Thymus (tissue), 11 donors: ENCODE measurements around the gene NEK7. TPM values are rescaled to one million over a fixed set of nuclear protein-coding genes. Genes with fewer than 3 reads are reported as not detected.
A peak's percentile ranks its signal among the peaks of the same experiment; 100 is the strongest.
"Not testable (repeated sequence)": the region's sequence is repeated elsewhere in the genome, so short reads cannot be mapped to it uniquely, and the experiment has no call there.

ENCODE experiments used
- DNase-seq, 9 donors: peaks; one replicate each; pipeline ENCODE4 v3.0.0-alpha.2; 2013; ENCODE audit warnings: low spot score in 9 of 9, low read depth in 6 of 9, missing footprints in 1 of 9
- H3K27ac ChIP-seq, 2 donors: one replicate each; pipeline ENCODE4 v1.5.1; 2013; ENCODE audit warnings: control low read depth in 1 of 2, low read depth in 1 of 2, low read length in 1 of 2, mild to moderate bottlenecking in 1 of 2, moderate library complexity in 1 of 2
- H3K27me3 ChIP-seq, 2 donors: one replicate each; pipeline ENCODE4 v1.5.1; 2013; ENCODE audit warnings: low read length in 1 of 2; ENCODE audit not compliant: control insufficient read depth in 2 of 2, insufficient read depth in 1 of 2
- H3K36me3 ChIP-seq, 2 donors: one replicate each; pipeline ENCODE4 v1.5.1; 2013; ENCODE audit warnings: low read length in 1 of 2, mild to moderate bottlenecking in 1 of 2, moderate library complexity in 1 of 2; ENCODE audit not compliant: control insufficient read depth in 2 of 2, insufficient read depth in 2 of 2
- H3K4me1 ChIP-seq, 2 donors: one replicate each; pipeline ENCODE4 v1.5.1; 2013; ENCODE audit warnings: low read length in 2 of 2; ENCODE audit not compliant: control insufficient read depth in 2 of 2, insufficient read depth in 2 of 2
- H3K4me3 ChIP-seq, 2 donors: one replicate each; pipeline ENCODE4 v1.5.1; 2013; ENCODE audit warnings: low read length in 2 of 2, control low read depth in 1 of 2, mild to moderate bottlenecking in 1 of 2
- H3K9me3 ChIP-seq, 2 donors: one replicate each; pipeline ENCODE4 v1.5.1; 2013; ENCODE audit warnings: low read length in 1 of 2, mild to moderate bottlenecking in 1 of 2; ENCODE audit not compliant: control insufficient read depth in 2 of 2, insufficient read depth in 1 of 2
- WGBS: extraction: QIAGEN DNeasy Blood & Tissue Kit; methylation state at CpG from one replicate; pipeline ENCODE4 v1.1.7; 2013; 5-methylcytosine and 5-hydroxymethylcytosine counted together
- polyA plus RNA-seq: library from polyadenylated mRNA; stranded (reverse); fragments of 200-250 nt; gene quantifications from one replicate; pipeline ENCODE4 v1.2.3, GENCODE V29; 2013
- total RNA-seq: library from RNA; stranded (reverse); fragments of 120-200 nt; gene quantifications from one replicate; pipeline ENCODE4 v1.2.4, GENCODE V29; 2013
- donor health status: healthy.

The NEK7 gene
- total and polyA plus RNA-seq, 2 donors: 31.4 to 56.8 TPM

DNA sequence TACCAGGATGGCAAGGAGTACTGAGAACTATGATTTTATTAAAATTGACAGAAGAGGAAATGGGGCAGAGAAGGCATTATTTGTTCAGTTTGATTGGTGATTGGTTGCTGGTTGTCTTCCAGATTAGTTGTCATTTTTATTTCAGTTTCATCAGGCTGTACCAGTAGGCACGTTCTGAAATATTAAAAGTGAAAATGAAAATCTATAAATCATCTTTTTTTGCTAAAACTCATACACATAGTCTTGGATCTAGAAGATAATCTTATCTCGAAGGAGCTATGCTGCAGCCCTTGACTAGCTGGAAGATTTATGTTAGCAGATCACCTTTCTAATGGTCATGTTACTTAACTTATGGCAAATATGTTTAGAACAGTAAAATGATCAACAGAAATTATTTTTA is 29.0 kb downstream of the NEK7 start:
- H3K27ac ChIP-seq: no peak overlapping the region
- DNase-seq: no peak
- no peaks in the 10 kb centered on the region for H3K27me3 ChIP-seq
- no peaks in the 10 kb centered on the region for H3K36me3 ChIP-seq
- peaks cover 10 to 16% of the 10 kb centered on the region in 2 donors for H3K4me1 ChIP-seq
- 23% methylated on average over 2 of the region's 2 CpGs for WGBS
- H3K4me3 ChIP-seq: no peak overlapping the region
- no peaks in the 10 kb centered on the region for H3K9me3 ChIP-seq

DNA sequence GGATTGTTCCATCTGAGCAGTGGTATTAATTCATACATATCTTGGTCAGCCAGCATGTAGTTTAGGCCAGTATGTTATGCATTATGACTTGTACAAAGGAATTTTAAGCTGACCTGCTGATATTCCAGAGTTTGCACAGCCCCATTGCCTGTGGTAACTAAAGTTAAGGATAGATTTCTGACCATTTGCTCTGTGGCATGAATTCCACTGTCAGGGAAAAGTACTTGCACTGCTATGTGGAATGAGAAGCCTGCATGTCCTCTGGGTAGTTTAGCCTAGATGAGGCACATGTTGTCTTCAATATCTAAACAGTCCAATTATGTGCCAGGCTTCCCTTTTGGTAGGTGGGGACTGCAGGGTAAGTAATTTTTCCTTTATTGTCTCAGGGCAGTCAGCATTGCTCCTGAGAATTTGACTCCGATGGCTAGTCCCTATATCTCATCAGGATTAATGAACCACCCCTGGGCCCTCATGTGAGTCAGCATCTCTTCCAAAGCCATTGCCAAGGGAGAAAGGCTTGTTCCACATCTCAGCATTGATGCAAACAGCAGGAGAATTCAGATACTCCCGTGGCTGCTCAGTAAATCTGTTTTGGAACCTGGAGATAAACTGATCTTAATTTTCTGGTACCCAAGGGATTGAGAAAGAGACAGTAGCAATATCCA is 30.2 kb downstream of the NEK7 start:
- H3K4me1 ChIP-seq: peaks cover 10 to 16% of the 10 kb centered on the region in 2 donors
- no peak overlapping the region for H3K27ac ChIP-seq
- H3K9me3 ChIP-seq: no peaks in the 10 kb centered on the region
- no peak for DNase-seq
- H3K4me3 ChIP-seq: no peak overlapping the region
- H3K36me3 ChIP-seq: no peaks in the 10 kb centered on the region
- WGBS: 96% methylated on average over 2 of the region's 2 CpGs
- H3K27me3 ChIP-seq: no peaks in the 10 kb centered on the region

DNA sequence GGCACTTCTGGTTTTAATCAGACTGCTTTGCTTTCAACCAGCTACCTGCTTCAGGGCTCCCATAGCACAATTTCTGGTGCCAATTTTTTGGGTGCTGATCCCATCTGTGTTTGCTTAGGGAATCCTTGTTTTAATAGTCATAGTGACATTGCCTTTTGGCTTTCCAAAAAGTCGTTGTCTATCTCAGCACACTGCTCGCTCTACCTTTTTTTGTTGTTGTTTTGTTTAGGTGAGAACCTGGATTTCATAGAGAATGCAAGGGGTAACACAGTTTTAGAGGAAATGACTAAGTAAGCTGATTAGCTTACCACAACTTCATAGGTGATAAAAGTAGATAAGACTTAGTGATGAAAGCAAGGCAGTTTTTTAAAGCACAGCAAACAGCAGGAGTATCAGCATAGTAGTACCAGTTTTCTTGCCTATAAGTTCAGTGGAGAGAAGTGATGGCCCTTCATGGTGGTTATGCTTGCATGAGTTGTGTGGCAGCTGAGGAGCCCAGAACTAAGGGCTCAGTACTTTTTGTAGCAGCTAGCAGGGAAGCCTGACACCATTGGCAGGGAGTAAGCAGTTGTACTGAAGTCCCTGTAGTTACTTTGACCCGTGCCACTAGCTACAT is 31.3 kb downstream of the NEK7 start:
- 35% methylated on average over 3 of the region's 3 CpGs for WGBS
- Histone ChIP-seq H3K4me1 (peaks cover 10 to 16% of the 10 kb centered on the region in 2 donors), H3K36me3 (no peaks in the 10 kb centered on the region), H3K27me3 (no peaks in the 10 kb centered on the region), H3K4me3 (no peak overlapping the region), H3K27ac (peak overlapping the region in 1 of 2 donors; percentile 33), H3K9me3 (no peaks in the 10 kb centered on the region)
- peak in 2 of 9 donors; percentile 27 to 52 for DNase-seq

DNA sequence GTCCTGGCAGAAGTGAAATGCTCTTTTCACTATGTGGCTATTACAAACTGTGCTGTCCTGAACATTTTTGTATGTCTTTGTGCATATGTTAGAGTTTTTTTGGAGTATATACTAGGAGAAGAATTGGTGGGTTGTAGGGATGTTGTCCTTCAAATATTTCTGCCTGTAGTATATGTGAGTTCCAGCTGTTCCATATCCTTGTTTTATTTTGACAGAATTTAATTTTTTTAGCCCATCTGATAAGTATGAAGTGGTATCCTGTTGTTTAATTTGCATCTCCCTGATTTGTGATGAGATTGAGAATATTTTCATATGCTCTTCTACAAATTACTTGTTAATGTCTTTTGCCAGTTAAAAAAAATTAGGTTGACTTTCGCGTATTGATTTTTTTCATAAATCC is 34.3 kb downstream of the NEK7 start:
- H3K27ac ChIP-seq: no peak overlapping the region
- DNase-seq: no peak
- no peak overlapping the region for H3K4me3 ChIP-seq
- 100% methylated on average over 2 of the region's 2 CpGs for WGBS
- H3K27me3 ChIP-seq: no peaks in the 10 kb centered on the region
- no peaks in the 10 kb centered on the region for H3K9me3 ChIP-seq
- peaks cover 10 to 16% of the 10 kb centered on the region in 2 donors for H3K4me1 ChIP-seq
- no peaks in the 10 kb centered on the region for H3K36me3 ChIP-seq

DNA sequence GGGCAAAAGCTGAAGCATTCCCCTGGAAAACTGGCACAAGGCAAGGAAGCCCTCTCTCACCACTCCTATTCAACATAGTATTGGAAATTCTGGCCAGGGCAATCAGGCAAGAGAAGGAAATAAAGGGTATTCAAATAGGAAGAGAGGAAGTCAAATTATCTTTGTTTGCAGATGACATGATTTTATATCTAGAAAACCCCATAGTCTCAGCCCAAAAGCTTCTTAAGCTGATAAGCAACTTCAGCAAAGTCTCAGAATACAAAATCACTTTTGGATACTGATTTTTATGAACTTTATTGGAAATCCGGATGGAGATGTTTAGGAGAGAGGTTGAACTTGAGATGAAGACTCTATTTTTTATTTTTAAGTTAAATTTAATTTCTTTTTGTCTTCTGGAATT is 37.1 kb downstream of the NEK7 start:
- not testable (repeated sequence) for H3K4me3 ChIP-seq, H3K36me3 ChIP-seq, DNase-seq, H3K9me3 ChIP-seq, H3K27ac ChIP-seq, H3K4me1 ChIP-seq, H3K27me3 ChIP-seq
- 97% methylated on average over 1 of the region's 1 CpG for WGBS

DNA sequence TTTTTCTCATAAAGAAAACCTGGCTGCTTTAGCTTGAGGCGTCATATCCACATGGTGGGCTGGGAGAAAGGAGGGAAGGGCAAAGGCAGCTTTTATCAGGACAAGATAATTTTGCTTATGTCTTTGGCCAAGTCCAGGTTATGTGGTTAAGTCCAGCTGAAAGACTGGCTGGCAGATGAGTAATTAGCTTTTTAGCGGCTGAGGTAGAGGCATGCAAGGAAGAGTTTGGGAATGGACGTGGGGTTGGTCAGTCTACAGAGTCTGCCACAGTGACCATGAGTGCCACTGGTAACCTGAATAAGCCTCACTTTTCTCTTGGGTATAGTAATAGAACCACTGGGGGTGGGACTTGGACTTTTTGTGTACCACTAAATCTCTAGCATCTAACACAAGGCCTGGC is 39.8 kb downstream of the NEK7 start:
- DNase-seq: no peak
- 99% methylated on average over 3 of the region's 3 CpGs for WGBS
- Histone ChIP-seq H3K27me3 (no peaks in the 10 kb centered on the region), H3K4me1 (peaks cover 6 to 10% of the 10 kb centered on the region in 2 donors), H3K9me3 (no peaks in the 10 kb centered on the region), H3K27ac (no peak overlapping the region), H3K36me3 (no peaks in the 10 kb centered on the region), H3K4me3 (no peak overlapping the region)

DNA sequence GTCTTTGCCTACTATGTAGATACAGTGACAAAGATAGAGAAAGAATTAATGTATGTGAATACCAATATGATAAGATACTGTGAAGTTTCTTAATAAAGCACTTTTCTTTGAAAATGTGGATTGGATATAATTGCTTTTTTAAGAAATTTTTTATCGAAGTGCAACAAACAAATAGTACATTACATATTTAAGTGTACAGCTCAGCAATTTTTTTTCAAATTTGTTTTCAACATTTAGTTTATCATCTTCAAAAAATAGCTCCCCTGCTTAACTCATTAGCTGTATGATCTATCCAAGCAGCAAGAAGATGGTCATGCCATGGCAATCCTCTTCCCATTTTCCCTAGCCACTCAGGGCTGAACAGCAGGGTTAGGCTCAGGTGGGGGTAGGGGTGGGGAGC is 40.5 kb downstream of the NEK7 start:
- Histone ChIP-seq H3K9me3 (no peaks in the 10 kb centered on the region), H3K4me3 (no peak overlapping the region), H3K4me1 (peaks cover 6 to 10% of the 10 kb centered on the region in 2 donors), H3K27me3 (no peaks in the 10 kb centered on the region), H3K27ac (no peak overlapping the region), H3K36me3 (peaks cover 0 to 2% of the 10 kb centered on the region in 2 donors)
- no peak for DNase-seq
- 99% methylated on average over 1 of the region's 1 CpG for WGBS

DNA sequence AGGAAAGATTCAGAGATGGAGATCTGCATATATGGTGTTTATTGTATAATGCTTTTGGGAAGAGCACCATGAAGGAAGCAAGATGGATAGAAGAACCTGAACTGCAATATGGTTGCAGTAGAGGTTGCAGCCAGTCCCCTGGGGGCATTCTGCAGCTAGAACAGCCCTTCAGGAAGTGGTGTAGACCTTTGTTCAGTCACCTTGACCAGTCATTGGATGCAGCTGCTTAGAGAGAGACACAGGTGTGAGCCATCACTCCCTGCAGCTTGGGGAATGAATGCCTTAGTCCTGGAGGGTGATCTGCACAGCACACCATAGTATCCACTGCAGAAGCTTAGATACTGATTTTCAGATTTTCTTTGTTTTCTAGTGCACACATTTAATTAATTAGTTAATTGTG is 42.3 kb downstream of the NEK7 start:
- Histone ChIP-seq H3K4me1 (peaks cover 6 to 10% of the 10 kb centered on the region in 2 donors), H3K36me3 (peaks cover 0 to 2% of the 10 kb centered on the region in 2 donors), H3K27me3 (no peaks in the 10 kb centered on the region), H3K27ac (no peak overlapping the region), H3K9me3 (peaks cover 0 to 3% of the 10 kb centered on the region in 2 donors), H3K4me3 (no peak overlapping the region)
- DNase-seq: peak in 1 of 9 donors; percentile 35

DNA sequence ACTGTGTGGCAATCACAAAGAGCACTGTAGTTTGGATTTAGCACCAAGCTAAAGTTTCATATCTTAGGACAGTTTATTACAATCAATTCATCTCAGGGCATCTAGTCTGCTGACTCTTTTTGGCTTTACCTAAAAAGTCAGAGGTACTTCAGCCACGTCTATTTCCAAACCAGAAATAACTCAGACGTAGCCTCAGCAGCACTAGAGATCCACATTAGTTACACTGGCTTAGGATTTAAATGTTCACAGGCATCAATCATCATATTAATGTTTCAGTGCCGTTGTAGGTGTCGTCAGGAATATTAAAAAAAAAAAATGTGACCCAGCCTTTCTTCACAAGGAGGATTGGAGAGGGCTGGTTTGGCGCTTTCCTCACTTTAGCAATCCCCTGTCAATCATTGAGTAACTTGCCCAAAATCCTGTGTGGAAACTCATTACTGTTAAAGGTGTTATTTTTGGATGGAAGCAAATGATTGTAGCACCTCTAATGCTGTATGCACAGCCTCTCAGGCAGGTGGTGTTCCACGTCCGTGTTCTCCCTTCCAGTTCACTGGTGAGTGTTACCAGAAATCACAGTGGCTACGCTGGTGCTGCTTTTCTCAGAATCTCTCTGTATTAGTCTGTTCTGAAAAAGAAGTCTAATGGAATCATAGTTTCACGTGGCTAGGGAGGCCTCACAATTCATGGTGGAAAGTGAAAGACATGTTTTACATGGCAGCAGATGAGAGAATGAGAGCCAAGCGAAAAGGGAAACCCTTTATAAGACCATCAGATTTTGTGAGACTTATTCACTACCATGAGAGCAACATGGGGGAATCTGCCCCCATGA is 45.4 kb downstream of the NEK7 start:
- peaks cover 6 to 10% of the 10 kb centered on the region in 2 donors for H3K4me1 ChIP-seq
- H3K9me3 ChIP-seq: peaks cover 0 to 4% of the 10 kb centered on the region in 2 donors
- no peak overlapping the region for H3K4me3 ChIP-seq
- peaks cover 0 to 2% of the 10 kb centered on the region in 2 donors for H3K36me3 ChIP-seq
- WGBS: 97% methylated on average over 10 of the region's 10 CpGs
- H3K27ac ChIP-seq: no peak overlapping the region
- DNase-seq: no peak
- no peaks in the 10 kb centered on the region for H3K27me3 ChIP-seq
